HG02938 (cell line): ENCODE results near the gene ACVR1.

ENCODE experiments used
- ATAC-seq: cut with Tn5 transposase; IDR thresholded peaks from one replicate; pipeline ENCODE4 v1.9.1; 2021; ENCODE audit warnings: mild to moderate bottlenecking, moderate library complexity; ENCODE audit not compliant: unreplicated experiment

The ACVR1 gene

DNA sequence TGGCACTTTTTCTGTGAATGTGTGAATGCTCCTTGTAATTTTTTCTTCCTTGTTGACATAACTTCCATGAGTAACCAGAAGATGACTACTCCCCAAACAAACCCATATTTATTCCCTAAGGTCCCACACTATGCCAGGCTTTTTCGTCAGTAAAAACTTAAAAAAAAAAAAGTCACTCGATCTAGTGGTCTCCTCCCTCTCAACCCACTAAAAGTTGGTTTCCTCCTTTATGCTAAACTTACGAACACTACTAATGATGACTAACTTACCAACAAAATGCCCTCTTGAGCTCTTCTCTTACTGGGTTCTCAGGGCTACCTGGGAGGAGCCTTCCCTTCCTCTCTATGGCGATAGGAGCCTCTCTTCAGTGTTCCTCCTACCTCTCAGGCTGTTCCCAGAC is 18.2 kb downstream of the ACVR1 start:
- ATAC-seq = no peak

DNA sequence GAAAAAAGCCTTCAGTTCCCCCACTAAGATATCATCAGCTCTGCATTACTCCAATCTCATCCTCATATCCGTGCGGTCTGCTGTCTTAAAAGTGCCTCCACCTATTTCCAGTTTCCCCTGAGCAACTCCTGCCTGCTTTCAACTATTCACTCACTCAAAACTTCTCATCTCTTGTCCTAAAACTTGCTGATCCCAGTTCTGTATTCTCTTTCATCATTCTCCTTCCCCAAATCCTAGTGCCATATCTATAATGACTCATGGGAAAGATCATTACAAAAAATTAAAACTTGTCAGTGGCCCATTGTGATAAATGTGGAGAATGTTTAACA is 20.0 kb downstream of the ACVR1 start:
- no peak for ATAC-seq

DNA sequence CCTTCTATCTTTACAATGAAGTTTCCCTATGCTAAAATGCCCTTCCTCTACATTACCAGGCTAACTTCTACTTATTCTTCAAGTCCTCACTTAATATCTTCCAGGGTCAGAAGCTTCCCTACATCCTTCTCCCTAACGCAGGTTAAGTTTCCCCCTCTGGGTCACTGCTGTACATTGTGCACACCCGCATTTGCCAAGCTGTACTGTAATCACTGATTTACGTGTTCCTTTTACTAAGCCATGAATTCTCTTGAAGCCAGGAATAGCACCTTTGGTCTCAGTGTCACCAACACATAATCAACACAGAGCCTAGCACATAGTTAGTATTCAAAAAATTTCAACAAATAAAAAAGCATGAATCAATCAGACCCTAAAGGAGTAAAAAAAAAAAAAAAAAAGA is 22.3 kb downstream of the ACVR1 start:
- no peak for ATAC-seq

DNA sequence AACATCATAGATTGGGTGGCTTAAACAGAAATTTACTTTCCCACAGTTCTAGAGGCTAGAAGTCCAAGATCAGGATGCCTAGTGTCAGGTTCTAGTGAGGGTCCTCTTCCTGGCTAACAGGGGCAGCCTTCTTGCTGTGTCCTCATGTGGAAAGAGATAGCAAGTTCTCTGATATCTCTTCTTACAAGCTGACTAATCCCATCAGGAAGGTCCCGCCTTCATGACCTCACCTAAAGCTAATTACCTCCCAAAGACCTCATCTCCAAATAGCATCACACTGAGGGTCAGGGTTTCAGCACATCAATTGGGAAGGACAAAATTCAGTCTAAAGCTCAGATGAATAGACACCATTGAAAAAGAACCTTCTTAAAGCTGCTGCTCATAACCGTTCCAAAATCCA is 22.9 kb downstream of the ACVR1 start:
- ATAC-seq = no peak

DNA sequence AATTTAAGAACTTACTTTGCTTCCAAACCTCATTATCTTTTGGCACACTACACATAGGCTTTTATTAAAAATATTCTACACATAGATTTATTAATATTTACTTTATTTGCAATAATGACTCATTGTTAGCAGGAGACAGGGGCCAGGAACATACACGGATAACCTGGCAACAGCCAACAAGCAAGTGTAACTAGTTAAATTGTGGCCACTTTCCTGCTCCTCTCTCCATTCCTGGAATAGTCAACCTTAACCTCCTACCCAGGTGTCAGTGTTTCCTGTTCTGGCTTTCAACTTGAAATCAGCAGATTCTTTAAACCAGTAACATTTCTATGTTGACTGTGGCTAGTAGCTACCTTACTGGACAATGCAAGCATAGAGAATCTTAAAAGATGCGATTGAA is 26.5 kb downstream of the ACVR1 start:
- ATAC-seq = no peak

DNA sequence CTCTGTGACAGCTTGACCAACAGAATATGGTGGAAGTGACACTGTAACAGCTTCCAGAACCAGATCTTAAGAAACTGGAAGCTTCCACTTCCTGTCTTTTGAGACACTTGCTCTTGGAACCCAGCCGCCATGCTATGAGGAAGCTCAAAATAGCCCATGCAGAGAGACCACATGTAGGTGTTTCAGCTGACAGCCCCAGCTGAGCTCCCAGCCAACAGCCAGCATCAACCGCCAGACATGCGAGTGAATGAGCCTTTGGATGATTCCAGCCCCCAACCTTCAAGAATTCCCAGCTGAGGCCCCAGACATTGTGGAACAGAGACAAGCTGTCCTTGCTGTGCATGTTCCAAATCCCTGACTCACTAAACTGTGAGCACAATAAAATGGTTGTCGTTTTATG is 27.9 kb downstream of the ACVR1 start:
- ATAC-seq = no peak

DNA sequence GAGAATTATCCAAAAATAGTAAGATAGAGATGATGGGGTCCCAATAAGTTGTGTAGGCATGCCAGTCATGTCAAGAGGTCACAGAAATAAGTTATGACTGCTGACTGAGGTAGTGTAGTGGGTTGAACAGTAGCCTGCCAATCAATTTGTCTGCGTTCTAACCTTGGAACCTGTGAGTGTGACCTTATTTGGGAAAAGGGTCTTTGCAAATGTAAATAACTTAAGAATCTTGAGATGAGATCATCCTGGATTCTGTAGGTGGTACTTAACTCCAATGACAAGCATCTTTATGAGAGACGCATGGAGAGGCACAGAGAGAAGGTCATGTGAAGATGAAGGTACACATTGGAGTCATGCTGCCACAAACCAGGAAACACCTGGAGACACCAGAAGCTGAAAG is 31.0 kb downstream of the ACVR1 start:
- no peak for ATAC-seq

DNA sequence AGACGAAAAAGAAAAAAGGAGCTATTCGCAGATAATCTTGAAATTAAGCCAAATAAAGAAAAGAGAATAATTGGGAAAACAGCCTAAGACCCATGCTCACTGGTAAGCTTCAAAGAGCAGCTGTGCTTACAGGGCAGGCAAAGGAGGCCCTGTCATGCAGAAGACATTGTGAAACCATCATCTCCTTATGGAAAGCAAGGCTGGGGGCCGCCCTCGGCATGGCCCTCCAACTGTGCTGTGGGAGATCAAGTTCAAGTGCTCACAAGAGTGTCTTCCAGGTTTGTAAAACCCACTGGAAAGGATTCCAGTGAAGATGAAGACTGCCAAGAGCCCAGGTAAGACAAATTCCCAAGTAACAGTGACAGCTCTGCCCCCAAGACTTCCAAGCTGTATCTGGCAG is 32.2 kb downstream of the ACVR1 start:
- no peak for ATAC-seq

DNA sequence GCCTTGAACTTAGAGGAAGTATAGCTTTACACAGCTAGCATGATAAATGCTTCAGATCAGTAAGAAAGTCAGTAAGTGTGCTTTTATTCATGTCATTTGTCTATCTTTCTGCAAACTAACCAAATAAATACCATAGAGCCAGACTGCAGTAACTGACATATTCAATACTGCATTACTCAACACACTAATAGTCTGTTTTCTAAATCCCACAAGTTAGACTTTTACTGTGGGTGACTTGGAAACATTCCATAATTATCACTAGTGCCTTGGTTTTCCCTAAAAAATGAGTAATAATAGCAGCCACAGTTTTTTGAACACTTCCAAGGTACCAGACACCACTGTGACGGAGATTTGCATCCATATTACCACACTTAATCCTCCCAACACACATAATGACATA is 33.0 kb downstream of the ACVR1 start:
- no peak for ATAC-seq

DNA sequence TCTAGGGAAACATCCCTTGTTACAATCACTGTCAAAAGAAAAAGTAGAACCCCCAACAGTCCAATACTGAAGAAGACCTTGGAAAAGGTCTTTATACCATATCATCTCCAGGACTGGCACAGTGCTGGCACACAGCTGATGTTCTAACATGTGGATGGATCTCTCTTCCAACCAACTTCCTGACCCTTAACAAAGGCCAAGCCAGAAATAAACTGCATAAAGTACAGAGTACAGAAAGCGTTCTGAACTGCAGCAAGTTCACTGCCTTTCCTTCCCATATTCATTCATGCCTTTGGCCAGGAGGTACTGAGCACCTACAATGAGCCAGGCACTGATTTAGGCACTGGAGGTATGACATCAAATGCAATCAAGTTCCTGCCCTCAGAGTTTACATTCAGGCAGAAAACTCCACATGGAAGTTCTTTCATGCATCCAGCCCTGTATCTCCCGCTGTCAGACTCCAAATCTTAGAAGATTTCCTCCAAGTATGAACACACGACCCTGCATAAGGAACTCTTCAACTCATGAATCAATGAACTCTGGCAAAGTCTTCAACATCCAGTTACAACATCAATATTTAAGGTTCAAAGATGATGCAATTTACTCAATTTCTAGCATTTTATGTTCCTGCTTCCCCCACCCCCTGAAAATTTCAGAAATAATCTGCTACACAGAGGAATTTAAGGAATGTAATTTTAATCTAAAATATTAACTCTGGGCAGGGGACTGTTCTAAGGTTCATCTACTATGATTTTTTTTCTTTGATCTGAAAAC is 33.8 kb downstream of the ACVR1 start:
- no peak for ATAC-seq

DNA sequence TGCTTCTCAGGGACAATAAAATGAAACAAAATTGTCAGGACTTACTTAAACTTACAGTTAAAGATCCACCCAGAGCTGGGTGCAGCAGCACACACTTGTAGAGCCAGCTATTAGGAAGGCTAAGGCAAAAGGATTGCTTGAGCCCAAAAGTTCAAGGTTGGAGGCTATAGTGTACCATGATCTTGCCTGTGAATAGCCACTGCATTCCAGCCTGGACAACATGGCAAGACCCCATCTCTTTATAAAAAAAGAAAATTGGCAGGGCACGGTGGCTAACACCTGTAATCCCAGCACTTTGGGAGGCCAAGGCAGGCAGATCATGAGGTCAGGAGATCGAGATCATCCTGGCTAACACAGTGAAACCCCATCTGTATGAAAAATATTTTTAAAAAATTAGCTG is 34.6 kb downstream of the ACVR1 start:
- no peak for ATAC-seq

DNA sequence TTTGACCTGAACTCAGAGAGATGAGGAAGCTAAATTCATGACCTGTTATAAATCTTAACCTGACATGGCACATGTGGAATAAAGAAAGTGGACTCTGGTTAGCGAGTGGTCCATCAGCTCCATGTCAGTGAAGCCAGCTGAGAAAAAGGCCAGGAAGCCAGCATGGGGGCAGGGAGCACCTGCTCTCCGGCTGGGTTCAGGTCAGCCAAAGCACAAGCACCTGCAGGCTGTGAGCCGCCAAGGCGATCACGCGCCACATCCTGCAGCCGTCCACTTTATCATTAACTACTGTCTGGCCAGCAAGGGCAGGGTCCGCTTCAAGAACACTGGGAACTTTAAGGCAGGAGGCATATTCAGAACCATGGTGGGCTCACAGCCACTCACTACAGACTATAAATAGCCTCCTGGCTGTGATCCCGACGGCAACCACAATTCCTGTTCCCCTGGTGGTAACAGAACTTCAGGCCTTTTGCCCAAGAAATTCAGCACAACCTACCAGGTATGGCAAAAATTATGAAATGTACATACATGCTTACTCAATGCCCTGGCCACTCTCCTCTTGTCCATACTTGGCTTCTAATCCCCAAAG is 35.5 kb downstream of the ACVR1 start:
- ATAC-seq = no peak

DNA sequence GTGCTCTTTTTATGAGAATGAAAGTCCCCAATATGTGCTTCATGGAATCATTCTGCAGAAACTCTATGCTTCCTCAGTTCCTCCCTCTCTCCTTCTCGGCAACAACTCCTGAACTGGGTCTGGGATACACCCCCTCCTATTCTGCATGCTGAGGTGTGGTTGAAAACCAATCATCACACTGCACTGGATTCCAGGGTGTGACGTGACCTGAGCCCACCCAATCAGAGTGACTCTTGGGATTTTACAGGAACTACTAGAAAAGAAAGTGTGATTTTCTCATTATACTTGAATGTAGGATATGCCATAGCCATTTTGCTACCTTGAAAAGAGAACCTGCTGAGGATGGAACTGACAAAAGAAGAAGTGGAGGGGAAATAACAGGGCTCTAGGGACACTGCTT is 36.3 kb downstream of the ACVR1 start:
- ATAC-seq = no peak

DNA sequence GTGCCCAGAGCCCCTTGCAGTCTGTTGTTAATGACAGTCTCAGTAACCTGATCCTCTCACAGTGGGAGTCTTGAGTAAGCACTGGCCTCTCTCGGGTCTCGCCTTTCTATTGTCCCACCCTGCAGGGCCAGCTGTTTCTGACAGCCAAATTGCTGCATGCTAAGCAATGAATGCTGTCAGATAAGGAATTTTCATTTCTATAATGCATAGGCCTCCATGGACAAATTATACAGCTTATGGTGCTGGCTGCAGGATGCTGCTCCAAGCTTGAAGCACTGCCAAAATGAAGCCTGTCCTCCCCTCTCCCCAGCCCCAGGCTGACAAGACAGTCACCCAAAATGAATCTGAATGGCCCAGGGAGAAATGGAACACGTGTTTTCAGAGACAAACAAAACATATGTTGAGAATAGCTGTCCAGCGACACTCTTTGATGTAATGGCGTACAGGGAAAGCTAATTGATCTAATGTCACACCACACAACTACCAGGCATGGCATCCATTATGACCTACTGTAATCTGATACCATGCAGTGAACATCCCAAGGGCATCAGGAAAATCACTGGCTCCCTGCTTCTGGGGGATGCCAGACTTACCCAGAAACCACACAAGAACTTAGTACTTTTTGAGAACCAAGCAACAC is 36.8 kb downstream of the ACVR1 start:
- ATAC-seq = no peak

DNA sequence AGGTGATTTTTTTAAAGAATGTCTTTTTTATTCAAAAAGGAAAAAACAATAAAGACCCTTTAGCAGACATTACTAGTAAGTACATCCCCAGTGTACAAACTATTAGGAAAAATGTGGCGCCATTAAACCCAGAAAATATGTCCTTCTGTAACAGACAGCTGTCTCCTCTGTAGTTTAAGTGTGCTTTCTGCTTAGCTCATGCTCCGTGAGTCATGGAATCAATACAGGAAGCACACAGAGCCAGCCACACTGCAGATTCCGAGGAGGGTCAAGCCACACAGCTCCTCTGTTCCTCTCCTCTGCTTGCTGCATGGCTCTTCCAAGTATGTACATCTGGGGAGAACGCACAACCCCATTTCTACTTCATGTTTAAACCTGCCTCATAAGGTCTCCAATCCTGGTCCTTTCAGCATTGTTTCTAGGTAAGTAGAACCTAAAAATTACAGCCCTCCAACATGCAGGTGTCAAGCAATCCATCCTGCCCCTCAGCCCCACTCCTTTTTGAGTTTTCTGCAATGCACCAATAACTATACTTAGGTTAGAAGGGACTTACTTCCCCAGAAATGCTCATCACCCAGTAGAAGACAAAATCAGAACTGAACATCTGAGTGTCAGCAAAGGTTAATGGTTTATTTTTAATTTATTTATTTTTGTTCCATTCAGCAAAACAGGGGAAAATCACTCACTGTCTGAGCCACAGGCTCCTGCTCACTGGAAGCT is 37.5 kb downstream of the ACVR1 start:
- no peak for ATAC-seq

DNA sequence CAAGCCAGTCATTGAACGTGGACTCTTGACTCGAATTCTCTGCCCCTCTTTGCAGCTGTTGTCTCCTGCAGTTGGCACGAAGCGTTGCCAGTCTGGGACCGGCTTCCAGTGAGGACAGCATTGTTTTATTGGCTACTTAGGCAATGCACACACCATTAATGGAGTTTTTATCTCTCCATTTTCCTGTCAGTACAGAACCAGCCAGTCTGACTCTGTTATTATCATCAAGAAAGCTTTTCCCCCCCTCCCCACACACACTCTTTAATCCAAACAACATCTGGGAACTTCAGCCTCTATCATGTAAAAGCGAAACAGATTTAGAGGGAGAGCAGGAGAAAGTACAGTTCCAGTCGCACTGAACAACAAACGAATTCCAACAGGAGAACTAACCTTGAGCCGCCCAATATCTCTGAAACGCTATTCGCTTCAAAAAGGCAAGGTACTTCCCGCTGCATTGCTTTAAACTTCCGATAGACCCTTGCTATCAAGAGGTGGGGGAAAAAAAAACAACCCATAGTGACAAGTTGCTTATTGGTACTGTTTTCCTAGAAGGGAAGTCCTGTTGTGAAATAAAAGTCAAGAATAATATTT is 38.2 kb downstream of the ACVR1 start:
- no peak for ATAC-seq

DNA sequence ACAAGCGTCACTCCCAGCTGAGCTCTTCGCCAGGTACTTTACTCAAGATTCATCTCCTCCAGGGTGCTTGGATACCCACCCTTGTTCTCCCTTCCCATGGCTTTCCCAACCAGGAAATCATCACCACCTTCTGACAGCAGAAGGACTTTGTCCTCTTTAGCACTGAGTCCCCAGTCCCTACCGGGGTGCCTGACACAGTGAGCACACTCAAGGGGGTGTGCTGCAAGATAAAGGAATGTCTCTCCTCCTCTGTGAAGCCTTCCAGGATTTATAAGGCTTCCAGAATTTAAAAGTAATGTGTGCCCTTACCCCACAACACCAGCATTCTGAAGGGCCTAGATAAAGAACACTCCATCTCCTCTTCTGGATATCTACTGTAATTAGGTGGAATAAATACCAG is 39.6 kb downstream of the ACVR1 start:
- ATAC-seq = no peak

DNA sequence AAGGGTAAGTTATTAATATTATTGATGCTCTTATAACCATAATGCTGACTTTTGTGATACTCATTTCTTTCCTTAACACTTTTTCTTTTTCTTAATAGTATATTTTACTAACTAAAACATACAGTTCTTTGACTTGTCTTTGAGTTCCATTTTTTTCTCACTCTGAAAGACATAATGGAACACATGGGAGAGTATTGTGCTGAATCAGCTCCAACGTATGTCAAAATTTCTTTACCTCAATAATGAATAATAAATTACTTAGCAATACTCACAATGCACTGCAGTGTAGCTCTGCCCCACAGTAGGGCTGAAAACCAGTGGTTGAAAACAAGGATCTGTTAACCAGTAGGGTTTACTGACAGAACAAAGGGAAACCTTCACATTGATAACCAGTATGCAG is 40.7 kb downstream of the ACVR1 start:
- no peak for ATAC-seq

DNA sequence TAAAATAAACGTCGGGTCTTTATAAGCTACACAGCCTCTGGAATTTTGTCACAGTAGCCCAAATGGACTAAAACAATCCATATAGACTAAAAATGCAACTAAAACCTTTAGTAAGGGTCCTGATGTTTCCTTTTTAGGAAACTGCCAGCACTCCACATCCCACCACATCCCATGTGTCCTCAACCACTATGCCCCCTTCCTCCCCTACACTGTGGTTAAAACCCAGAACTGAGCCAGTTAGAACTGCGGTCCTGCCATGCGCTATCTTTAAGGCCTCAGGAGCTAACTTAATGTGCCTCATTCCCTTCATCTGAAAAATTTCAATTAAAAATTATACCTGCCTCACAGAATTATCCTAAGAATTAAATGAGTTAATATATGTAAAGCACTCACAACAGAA is 41.1 kb downstream of the ACVR1 start:
- ATAC-seq = no peak

DNA sequence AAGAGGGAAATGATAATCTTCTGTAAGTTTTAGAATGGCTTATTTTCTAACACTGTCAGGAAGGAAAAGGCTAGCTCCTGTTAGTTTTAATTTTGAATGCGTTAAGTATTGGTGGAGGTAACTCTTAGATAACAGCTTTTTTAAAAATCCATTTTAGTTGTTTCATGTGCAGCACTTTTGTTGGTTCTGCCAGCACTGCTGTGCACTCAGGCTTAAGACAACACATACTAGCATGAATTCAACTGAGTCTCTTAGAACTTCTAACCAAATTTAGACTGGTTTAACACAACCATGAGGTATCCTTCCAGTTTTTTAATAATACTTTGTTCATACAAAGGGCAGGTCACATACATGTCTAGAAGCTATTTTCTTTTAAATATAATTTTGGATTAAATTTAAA is 42.4 kb downstream of the ACVR1 start:
- ATAC-seq = no peak

DNA sequence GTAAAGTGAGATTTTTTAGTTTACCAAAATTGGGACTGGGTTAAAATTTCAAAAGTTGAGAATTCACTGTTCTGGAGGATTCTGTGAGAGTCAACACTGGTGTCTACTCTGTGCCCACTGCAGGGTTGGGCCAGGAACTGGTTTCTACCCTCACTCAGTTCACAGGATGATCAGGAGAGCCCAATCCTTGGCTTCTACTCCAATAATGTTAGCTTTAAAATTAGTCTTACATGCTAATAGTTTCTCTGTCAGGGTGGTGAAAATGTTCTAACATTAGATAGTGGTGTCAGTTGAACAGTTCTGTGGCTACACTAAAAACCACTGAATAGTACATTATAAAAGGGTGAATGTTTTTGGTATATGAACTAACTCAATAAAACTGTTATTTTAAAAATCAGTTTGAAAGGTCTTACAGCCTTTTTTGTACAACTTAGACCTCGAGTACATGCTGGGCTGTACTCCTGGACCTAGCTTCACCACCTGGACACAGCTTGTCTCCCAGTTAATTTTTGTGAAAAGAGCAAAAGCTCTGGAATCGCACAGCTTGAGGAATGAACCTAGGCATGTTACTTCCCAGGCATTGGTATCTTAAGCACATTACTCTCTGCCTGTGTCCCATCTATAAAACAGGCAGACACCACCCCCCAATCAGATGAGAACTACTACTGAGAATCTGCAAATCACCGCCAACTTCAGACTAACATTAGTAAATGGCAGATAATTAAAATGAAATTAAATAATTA is 44.4 kb downstream of the ACVR1 start:
- no peak for ATAC-seq
